A549 (cell line): ENCODE data around the gene MMP25.

Experiments used
- EP300 ChIP-seq, 2 experiments: fragments of >200 bp; sonication (Bioruptor Twin); formaldehyde crosslinking; IDR thresholded peaks; 2 replicates in 1 of 2; 3 replicates in 1 of 2; pipeline ENCODE4 v1.6.1; 2016 to 2017
- MAZ ChIP-seq: fragments of 150-350 bp; IDR thresholded peaks from 2 replicates; pipeline ENCODE4 v1.6.1; 2014; ENCODE audit warnings: antibody characterized with exemption, low read depth, low read length, borderline replicate concordance
- POLR2A ChIP-seq: IDR thresholded peaks from 2 replicates; pipeline ENCODE4 v1.6.1; 2012; ENCODE audit warnings: mild to moderate bottlenecking, low read length
- RAD21 ChIP-seq, 2 experiments: fragments of >200 bp in 1 of 2; sonication (Bioruptor Twin) in 1 of 2; formaldehyde crosslinking in 1 of 2; IDR thresholded peaks in 1 of 2; conservative IDR thresholded peaks in 1 of 2; 2 replicates in 1 of 2; 3 replicates in 1 of 2; pipeline ENCODE4 v1.6.1; 2012 to 2018; ENCODE audit warnings: inconsistent platforms in 1 of 2
- RCOR1 ChIP-seq: fragments of 150-350 bp; IDR thresholded peaks from 2 replicates; pipeline ENCODE4 v1.6.1; 2014; ENCODE audit warnings: antibody characterized with exemption, low read length, low read depth
- TF ChIP-seq, protein P1 (sequence below): fragments of >200 bp; sonication (Bioruptor Twin); formaldehyde crosslinking; IDR thresholded peaks from 3 replicates; pipeline ENCODE4 v1.5.1; 2016
- TF ChIP-seq, protein P2 (sequence below): IDR thresholded peaks from 2 replicates; pipeline ENCODE4 v1.6.1; 2012

DNA sequence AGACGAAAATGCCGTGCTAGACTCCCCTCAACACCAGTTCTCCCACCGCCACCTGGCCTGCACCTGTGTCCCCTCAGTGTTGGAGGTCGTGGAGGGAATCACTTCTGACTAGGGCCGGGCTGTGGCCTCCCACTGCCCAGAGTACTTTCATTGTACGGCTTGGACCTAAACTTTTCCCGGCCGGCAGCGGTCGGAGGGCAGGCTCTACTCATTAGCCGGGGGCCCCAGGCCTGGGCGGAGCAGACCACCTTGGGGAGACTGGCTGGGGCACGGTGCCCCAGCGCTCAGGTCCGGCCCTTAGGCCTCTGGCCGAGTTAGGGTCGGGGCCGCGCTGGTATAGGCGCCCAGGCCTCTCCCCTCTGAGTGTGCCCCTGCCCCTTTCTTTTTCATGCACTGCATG, 29.0 kb upstream of the MMP25 start:
- TF ChIP-seq, protein P1, sequence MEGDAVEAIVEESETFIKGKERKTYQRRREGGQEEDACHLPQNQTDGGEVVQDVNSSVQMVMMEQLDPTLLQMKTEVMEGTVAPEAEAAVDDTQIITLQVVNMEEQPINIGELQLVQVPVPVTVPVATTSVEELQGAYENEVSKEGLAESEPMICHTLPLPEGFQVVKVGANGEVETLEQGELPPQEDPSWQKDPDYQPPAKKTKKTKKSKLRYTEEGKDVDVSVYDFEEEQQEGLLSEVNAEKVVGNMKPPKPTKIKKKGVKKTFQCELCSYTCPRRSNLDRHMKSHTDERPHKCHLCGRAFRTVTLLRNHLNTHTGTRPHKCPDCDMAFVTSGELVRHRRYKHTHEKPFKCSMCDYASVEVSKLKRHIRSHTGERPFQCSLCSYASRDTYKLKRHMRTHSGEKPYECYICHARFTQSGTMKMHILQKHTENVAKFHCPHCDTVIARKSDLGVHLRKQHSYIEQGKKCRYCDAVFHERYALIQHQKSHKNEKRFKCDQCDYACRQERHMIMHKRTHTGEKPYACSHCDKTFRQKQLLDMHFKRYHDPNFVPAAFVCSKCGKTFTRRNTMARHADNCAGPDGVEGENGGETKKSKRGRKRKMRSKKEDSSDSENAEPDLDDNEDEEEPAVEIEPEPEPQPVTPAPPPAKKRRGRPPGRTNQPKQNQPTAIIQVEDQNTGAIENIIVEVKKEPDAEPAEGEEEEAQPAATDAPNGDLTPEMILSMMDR: no peak
- TF ChIP-seq MAZ (no peak), EP300 (IDR thresholded peaks at IDR 0.05) (no peak), RCOR1 (no peak), RAD21 (conservative IDR thresholded peaks at IDR 0.05 in 1 of 2, IDR thresholded peaks at IDR 0.05 in 1 of 2) (no peak), POLR2A (no peak)
- TF ChIP-seq, protein P2, sequence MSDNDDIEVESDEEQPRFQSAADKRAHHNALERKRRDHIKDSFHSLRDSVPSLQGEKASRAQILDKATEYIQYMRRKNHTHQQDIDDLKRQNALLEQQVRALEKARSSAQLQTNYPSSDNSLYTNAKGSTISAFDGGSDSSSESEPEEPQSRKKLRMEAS: no peak
